Retina (tissue), 1 donor: ENCODE results near the gene CDH13.

Experiments used
- DNase-seq: peaks from one replicate; pipeline ENCODE4 v3.0.0-alpha.2; 2016

The CDH13 gene

DNA sequence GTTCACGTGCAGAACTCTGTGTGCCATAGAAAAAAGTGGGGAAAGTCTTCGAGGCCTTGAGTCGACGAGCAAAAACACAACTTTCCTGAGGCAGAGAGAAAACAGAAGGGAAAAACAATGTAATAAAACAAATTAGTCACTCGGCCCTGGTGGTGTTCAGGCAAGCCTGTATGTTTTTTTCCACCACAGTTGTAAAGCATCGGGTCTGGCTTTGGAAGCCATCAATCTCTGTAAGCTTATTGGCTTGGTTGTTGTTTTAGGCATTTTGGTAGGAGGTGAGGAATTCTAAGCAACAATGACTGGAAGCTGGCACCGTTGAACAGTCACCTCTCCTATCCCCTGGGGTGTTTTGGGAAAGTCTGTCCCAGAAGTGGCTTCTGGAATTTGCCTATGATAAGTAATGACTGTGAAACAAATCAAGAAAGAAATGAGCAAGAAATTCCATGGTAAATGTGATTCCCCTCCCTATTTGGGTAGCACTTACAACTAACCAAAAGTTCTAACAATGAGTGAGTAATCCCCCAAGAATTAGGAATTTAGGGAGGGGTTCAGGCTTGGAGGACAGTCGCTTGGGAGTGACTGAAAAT lies 2.8 kb downstream of the CDH13 start:
- no peak for DNase-seq

DNA sequence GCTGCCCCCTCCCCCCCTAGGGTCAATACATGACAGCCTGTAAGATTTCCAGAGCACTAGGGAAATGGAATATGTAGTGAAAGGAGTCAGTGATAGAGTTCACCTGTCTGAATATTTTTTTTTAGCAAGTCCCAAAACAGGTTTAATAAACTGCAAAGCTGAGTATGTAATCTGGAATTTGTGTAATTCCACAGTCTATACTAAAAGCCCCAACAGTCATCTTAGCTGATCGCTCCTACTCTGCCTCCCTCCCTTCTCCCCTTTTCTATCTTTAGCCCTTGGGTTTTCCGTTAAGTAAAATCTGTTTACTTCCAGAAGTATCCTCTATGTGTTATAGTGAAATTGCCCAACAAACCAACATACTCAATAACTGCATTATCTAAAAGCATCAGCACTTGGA lies 3.5 kb downstream of the CDH13 start:
- no peak for DNase-seq

DNA sequence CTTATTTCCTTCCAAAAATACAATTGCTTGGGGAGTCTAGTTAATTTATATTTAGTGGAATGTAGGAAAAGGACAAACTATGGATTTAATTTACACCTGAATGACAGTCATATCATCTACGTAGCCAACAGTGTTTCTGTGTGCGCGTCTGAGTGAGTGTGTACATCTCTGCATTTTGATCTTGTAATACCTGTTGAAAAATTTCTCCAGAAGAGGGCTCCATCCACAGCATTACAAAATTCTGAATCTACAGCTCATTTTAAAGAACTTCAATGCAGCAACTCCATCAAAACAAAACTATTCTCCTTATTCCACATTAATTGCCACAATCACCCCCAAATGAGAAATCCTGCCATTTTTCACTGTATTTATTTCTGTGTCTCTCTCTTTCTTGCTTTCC lies 3.9 kb downstream of the CDH13 start:
- no peak for DNase-seq

DNA sequence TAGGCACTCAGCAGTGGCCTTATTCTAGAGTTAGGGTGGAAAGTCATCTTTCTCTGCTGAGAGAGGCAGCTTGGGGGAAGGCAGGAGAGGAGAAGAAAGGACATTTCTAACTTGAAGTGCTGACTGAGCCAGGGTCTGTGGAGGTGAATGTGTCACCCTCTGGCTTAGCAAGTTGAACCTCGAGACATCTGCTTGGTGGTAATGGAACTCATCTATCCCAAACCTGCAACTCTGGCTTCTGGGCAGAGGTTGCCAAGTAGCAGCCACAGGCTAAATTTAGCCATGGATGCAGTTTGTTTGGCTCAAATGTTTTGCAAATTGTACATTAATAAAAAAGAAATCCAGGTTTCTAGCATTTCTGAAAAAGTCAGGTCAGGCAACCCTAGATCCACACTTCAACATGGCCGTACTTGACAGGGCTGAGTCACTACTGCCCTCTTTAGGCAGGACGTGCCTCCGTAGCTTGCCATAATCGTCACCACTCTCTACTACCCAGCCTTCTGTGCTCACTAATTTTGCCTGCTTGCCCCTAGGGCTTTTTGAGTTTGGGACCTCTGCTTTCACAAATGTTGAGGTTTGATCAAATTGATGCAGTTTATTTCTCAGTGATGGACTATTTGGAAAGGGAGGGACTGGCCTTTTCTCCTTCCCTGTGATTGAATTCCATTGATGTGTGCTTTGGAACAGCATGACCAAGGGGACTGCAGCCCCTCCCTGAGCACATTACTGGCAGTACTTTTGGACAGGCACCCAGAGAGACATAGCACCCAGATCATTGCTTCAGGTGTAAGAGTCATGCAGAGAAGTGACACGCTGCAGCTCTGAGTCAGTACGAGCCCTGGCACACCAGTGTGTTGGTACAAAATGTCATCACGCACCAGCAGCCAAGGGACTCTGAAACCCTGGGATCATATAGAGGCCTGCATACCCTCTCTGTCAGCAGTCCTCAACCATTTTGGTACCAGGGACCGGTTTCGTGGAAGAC lies 5.2 kb downstream of the CDH13 start:
- no peak for DNase-seq

DNA sequence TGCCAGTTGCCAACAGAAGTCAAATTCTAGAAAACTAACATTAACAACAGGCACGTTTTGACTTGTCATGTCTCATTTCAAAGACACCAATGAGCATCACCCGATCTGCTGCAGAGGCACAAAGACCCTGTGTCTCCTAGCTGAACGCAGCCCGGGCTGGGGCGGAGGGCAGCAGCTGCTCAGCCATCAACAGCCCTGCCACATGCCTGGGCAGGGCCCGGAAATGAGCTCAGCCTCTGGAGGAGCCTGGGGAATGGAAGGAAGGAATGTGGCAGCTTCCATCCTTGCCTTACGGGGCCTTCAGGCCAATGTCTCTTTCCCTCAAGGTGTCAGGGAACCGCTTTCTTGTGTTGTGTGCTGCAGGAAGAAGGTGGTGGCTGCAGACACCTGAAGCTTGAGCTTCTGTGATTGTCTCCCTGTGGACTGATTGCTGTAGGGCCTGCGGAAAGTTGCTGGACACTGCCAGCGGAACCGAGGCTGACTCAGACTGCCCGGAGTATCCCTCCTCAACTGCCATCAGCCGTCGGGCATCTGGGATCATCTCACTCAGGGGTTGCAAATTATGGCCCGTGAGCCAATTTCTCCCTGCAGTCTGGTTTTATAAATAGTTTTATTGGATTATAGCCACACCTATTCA lies 7.3 kb downstream of the CDH13 start:
- DNase-seq, result peak; percentile 66

DNA sequence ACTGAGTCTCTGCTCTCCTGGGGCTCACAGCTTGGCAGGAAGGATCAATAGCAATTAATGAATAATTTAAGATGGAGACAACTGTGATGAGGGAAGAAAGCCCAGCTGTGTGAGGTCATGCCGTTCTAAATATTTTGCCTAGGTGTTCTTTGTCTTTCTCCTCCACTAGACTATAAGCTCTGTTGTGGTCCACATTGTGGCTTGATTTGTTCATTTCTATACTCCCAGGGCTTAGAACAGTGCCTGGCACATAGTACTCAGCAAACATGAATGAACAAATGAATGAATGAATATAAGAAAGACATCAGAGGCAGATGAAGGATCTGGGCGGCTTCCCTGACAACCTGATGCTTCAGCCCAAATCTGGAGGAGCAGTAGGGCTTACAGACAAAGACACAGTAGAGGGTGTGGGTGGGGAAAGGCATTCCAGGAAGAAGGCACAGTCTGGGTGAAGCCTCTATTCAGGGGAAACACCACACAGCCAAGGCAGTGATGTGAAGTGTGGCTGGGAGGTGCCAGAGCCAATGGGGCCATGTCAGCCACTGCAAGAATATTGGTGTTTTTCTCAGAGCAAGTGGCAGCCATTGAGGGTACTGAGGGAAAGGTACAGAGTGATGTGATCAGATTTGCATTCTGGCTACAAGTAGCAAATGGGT lies 8.3 kb downstream of the CDH13 start:
- no peak for DNase-seq

DNA sequence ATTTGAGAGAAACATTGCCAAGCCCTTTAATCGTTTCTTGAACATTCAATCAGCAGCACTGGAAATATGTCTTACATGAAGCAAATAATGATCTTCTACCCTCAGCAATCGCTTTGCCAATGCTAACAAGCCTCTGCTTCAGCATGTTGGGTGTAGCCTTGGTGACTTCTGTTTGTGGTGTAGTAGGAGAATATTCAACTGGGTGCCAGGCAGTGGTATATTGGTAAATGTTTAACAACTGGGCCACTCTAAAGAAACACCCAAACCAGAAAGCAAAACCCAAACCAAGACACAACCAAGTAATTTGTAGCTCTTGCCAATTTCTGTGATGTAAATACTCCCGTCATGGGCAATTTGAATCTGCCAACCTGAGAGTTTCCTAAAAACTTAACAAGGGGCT lies 9.7 kb downstream of the CDH13 start:
- no peak for DNase-seq

DNA sequence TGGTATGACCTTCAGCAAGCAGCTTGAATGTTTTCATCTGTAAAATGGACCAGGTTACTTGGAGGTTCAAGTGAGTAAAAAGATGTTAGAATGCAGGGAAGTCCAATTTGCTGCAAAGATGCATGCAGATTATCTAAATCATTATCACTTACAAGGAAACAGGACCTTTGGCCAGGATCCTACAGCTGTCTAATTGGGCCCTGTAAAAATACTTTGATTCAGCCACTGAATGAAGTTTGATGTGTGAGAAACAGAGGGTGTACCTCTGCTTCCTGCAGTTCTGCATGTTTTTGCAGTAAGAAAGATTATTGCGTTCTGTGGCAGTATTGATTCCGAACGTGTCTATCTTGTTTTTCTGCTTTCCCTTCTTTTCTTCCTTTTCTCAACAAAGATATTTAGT lies 10.2 kb downstream of the CDH13 start:
- DNase-seq, result no peak

DNA sequence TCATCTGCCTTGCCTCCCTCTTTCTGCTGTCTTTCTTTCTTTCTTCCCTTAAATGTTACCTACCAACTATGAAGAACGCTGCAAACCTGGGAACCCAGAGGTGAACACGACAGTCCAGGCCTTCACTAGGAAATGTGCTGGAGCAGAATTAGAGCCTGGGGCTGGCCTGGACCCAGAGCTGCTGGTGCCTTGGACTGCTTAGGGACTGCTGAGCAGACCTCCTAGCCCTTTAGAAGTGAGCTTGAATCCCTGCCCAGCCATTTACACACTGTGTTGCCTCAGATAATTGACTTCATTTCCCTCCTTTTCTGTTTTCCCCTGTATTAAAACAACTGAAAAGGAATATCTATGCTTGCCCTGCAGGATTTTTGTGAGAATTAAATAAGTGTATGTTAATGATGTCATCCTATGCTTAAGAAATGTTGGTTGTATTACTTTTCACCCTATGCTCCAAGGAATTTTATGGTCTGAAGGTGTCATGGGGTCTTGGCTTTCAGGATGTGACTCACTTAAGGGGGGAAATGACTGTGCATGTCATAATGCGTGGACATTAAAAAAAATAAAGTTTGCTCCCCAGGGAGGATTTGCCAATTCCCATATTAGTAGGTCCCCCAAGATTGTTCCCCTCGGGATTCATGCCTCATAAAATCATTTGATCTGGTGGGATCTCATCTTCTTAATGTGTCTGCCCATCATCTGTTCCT lies 11.5 kb downstream of the CDH13 start:
- DNase-seq, result no peak

DNA sequence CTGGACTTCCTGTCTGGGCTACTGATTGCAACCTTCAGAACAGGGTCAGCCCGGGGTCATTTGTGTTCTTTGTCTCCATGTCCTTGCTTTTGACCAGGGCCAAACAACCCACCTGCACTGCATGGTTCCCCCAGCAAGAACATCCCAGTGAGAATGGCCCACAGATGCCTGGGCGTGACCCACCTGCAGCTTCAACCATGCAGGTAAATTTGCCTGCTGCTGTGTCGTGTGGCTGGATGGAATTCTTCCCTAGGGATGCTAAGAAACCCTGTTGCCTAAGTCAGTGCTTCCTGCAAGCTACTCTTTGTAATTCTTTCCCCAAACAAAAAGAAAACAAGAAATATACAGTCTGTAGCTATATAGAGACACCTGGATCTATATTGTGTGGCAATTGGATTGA lies 12.5 kb downstream of the CDH13 start:
- no peak for DNase-seq

DNA sequence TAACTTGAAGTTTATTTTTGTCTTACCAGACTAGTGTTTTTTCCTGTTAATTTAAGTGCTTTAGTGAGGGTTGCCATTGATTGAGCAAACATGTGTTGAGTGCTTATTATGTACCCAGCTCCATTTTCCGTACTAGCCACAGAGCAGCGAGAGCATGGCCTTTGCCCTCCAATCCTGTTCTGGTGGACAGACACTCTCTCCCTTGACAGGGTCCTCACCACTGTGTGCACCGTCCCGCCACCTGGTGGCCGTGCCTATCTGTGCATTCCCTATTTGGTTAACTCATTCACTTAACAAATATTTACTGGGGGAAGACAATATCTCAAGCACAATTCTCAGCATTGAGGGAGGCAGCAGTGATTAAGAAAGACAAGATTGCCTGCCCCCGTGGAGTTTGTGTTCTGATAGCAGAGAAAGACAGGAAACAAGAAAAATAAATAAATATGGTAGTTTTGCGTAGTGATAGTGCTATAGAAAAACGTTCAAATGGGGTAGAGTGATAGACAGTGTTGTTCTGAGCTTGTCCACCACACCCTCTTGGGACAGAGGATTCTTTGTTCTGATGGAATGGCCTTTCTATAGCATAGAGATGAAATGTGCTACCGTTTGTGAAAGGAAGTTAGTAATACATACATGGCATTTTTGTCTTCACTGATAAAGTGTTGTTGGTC lies 13.0 kb downstream of the CDH13 start:
- peak; percentile 44 for DNase-seq

DNA sequence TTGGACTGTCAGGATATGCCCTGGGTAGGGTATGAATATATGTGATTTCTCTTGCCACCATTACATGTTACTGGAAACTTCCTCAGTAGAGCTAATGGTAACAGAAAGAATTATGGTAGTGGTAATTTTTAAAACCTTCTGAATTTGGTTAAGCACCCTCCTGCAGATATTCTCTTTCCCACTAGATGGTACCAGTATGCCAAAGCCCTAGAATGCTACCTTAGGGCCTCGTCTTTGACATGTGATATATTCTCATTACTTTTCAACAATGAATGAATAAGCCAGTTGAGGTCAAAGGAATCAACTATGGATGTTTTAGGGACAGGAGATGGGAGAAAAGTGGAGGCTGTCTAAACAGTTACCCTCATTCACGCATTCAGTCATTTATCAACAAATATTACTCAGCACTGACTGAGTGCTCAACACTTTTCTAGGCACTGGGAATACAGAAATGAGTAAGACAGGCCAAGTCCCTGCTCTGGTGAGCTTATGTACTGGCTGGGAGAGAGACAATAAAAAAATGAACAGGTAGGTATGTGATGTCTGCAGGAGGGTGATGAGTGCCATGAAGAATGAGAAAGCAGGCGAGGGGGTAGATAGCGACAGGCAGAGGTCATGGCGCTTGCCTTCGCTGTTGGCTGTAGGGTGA lies 14.7 kb downstream of the CDH13 start:
- no peak for DNase-seq

DNA sequence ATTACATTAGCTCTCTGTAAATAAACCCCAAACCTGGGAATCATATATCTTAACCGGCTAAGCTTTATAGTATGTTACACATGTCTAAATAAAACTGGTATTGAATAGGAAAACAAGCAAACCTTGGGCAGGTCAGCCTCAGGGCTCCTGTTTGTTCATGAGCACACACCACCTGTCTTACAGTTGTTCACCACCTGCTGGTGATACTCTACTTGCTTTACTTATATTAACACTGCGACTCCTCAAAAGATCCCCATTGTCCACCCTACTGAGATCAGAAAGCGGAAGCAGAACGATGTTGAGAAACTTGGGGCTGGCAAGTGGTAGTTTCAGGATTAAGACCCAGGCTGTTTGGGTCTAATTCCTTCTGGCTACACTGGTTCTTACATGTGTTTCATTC lies 16.4 kb downstream of the CDH13 start:
- DNase-seq, result no peak

DNA sequence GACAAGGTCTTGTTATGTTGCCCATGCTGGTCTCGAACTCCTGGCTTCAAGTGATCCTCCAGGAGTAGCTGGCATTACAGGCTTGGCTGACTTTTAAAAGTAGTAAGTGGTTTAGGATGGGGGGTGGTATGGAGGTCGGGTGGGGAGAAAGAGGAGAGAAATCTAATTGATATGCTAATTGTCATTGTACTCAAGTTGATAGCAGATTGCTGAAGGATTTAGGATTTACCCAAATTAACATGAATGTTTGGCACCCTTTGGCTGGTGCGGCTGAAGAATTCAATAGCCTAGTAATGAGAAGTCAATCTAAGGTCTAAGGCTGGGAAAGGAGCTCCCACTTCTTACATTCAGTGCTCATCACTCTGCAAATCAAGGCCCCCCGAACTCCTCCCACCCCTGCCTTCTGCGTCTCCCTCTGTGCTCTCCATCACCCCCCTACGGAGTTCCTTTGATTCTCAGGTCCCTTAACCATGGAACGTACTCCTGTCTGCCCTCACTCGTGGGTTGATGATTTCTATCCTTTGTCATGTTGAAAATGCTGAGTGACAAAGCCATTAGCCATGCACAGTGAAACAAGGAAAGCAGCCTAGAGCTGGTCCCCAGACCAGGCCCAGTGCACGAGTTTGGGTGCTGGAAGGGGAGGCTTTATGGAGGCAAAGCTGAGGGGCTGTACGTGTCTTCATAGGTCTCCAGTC lies 17.3 kb downstream of the CDH13 start:
- no peak for DNase-seq

DNA sequence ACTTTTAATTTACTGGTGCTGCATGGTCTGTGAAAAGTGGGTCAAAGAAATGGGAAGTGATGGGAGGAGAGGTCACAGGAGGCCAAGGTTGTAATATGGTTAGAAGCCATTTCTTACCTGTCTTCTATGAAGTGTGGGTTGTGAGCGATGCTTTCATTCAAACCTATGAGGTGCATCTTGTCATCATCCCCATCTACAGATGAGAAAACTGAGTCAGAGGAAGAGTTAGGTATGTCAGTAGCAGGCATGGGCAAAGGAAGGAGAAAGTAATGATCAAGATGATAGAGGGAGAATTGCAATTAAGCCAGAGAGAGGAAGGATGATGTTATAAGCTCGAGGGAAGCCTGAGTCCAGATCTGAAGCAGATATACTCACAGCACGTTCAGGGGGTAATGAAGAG lies 19.7 kb downstream of the CDH13 start:
- no peak for DNase-seq

DNA sequence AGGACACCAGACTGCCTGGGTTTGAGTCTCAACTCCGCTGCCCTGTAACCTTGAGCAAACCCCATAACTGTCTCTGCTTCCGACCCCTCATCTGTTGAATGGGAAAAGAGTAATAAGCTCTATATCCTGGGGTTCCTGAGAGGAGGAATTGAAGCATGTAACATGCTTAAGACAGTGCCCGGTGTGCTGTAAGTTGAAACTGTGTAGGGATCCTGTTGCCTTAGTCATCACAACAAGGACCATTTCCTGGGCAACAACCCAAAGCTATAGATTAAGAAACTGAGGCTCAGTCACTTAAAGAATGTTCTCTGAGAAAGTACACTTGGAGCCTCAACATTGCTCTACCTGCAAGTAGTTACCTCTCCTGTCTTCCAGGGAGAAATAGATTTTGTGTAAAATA lies 23.0 kb downstream of the CDH13 start:
- DNase-seq, result no peak

DNA sequence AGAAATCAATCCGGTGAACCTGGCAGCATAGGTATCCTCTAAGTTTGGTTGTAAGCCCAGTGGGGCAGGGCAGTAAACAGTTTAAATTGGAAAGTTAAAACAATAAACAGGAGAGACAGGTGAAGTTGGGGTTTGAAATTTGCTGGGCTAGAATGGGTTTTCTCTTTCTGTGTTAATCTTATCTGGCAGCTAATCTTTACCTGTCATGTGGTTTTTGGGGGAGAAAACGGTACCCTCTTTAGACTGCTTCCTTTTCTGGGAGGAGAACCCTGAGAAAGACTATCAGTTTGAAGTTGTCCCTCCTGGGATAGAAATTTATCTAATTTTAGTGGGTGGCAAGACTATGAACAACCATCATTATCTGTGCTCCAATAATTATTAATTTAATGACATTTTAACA lies 24.0 kb downstream of the CDH13 start:
- no peak for DNase-seq

DNA sequence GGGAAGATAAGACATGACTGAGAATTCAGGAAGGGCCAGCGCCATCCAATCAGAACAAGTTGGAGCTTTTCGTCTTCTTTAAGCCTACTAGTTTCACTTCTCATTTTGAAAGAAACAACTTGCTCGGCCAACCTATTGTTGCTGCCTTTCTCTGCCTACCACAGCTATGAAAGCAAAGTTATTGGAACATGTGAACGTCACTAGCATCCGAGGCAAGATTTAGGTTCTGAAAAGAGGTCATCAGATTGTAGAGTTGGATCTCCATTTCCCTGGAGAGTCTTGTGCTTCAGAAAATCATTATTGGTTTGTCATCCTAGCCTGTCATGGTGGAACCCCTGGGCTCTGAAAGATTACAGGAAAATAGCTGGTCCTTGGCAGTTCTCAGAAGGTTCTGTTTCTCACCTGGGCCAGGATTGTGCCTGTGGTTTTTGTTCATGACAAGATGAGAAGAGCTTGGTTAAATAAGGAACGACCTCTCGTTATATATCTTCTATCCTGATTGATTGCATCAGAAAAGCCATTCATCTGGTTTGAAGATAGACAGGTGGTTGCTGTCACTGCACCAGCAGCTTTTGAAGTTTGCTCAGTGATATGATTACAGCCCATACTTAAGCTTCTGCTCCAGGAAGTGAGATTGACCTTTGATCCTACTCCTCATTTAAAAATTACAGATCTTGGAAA lies 25.3 kb downstream of the CDH13 start:
- DNase-seq, result no peak

DNA sequence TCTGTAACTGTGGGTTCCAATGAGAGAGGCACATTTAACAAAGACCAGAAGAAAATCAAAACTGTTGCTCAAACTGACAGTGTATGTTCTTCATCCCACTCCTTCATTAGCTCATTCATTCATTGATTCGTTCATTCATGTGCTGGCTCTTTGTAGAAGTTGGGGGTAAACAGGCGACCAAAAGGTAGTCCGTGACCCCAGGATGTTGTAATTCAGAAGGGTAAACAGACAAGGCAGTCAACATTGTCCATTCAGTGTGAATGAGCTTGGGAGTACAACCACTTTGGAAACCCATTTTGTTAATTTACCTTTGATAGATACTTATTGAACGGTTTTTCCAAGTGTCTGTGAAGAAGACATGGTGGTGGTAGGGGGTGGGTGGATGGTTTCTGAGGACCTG lies 26.1 kb downstream of the CDH13 start:
- no peak for DNase-seq
